Iris pigment epithelial cell (primary cell): Measurements from ENCODE around the gene C1orf50.
"Not testable (repeated sequence)": the region's sequence is repeated elsewhere in the genome, so short reads cannot be mapped to it uniquely, and the experiment has no call there.

ENCODE experiments used
- DNase-seq: peaks from one replicate; pipeline ENCODE4 v3.0.0-alpha.2; 2011; ENCODE audit warnings: low read depth

Gene C1orf50

GRCh38 chr1:42739753-42740700 lies 27.0 kb upstream of the C1orf50 start, which contains the start of gene CLDN19:
Gene CLDN19 (minus strand): TSS chr1:42740236. CDS start chr1:42740063, 173 bp downstream.
- DNase-seq: no peak

GRCh38 chr1:42740851-42741580 lies 26.0 kb upstream of the C1orf50 start:
- no peak for DNase-seq

GRCh38 chr1:42741706-42742105 lies 25.3 kb upstream of the C1orf50 start:
- DNase-seq: no peak

- no peak for DNase-seq
Observed at GRCh38 chr1:42742141-42742540, 24.9 kb upstream of the C1orf50 start.

GRCh38 chr1:42742617-42743316 lies 24.3 kb upstream of the C1orf50 start:
- no peak for DNase-seq

GRCh38 chr1:42743317-42744147 lies 23.5 kb upstream of the C1orf50 start:
- no peak for DNase-seq

GRCh38 chr1:42744148-42744413 lies 23.0 kb upstream of the C1orf50 start:
- DNase-seq: no peak

GRCh38 chr1:42745851-42746250 lies 21.2 kb upstream of the C1orf50 start:
- DNase-seq: peak; percentile 70

GRCh38 chr1:42746436-42747105 lies 20.5 kb upstream of the C1orf50 start:
- no peak for DNase-seq

- DNase-seq: no peak
Observed at GRCh38 chr1:42747125-42747524, 19.9 kb upstream of the C1orf50 start.

GRCh38 chr1:42748021-42748420 lies 19.0 kb upstream of the C1orf50 start:
- DNase-seq: no peak

GRCh38 chr1:42748461-42749410 lies 18.3 kb upstream of the C1orf50 start:
- no peak for DNase-seq

- DNase-seq: no peak
Observed at GRCh38 chr1:42750041-42750440, 17.0 kb upstream of the C1orf50 start.

- DNase-seq: not testable (repeated sequence)
Observed at GRCh38 chr1:42751511-42752070, 15.5 kb upstream of the C1orf50 start.

GRCh38 chr1:42752284-42752683 lies 14.8 kb upstream of the C1orf50 start:
- DNase-seq: no peak

GRCh38 chr1:42753070-42753469 lies 14.0 kb upstream of the C1orf50 start:
- DNase-seq: peak; percentile 73

- DNase-seq: peak; percentile 72
Observed at GRCh38 chr1:42756956-42757891, 9.8 kb upstream of the C1orf50 start.

- DNase-seq: no peak
Observed at GRCh38 chr1:42757892-42758275, 9.2 kb upstream of the C1orf50 start.

GRCh38 chr1:42758641-42759040 lies 8.4 kb upstream of the C1orf50 start:
- no peak for DNase-seq
